HG03095 (cell line): ENCODE measurements around the gene EGLN3.
A peak's percentile ranks its signal among the peaks of the same experiment; 100 is the strongest.
"Not testable (repeated sequence)": the region's sequence is repeated elsewhere in the genome, so short reads cannot be mapped to it uniquely, and the experiment has no call there.

Experiments
- ATAC-seq: cut with Tn5 transposase; IDR thresholded peaks from one replicate; pipeline ENCODE4 v1.9.1; 2021; ENCODE audit warnings: moderate library complexity; ENCODE audit not compliant: unreplicated experiment

The EGLN3 gene

DNA sequence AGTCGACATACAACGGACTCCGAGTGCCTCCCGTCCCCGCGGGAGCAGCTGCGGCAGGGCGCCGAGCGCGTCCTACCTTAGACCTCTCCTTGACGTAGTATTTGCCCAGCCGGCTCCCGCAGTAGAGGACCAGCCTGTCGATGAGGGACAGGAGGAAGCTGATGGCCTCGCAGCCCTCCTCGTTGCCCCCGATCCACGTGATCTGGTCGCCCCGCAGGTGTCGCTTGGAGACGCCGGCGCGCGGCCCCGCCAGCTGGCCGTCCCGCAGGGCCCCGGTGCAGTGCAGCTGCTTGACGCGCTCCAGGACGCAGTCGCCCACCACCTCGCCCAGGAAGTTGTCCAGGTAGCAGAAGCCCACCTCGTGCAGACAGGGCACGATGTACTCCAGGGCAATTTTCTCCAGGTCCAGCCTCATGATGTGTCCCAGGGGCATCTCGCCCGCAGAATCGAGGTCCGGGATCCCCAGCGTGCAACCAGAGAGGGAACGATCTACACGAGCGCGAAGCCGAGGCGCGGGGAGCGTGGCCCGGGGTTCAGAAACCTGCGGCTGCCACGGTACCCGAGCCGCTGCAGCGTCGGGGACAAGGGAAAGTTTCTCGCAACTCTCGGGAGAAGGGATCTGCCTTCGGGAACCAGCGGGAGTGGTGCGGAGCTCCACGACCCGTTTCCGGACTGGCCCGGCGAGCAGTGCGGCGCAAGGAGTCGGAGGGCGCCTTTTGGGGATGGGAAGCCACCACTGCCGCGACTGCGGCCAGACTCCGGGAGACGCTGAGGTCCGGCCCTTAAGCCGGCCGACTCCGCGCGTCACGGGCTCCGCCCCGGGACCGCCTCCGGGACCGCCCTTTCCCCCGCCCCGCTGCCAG, at the start of gene EGLN3:
Gene EGLN3, minus strand, starts transcription at position 755 of the 863 bp plus-strand sequence. Its CDS starts 322 bp downstream, at position 433.
- peak; percentile 72 for ATAC-seq

DNA sequence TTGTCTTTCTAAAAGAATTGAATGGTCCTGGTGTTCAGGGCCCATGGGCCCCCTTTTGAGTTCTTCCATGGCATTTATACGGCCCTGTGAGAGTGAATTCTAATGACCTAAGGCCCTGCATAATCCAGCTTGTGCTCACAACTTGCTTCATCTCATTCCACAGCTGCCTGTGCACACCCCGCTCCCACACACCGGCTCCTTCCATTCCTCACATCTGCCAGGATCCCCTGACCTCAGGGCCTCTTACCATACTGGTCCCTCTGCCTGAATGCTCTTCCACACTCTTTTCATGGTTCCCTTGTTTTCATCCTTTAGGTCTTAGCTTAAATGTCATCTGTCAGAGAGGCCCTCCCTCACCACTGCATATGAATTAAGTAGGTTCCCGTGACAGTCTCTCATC, 49.5 kb upstream of the EGLN3 start:
- no peak for ATAC-seq

DNA sequence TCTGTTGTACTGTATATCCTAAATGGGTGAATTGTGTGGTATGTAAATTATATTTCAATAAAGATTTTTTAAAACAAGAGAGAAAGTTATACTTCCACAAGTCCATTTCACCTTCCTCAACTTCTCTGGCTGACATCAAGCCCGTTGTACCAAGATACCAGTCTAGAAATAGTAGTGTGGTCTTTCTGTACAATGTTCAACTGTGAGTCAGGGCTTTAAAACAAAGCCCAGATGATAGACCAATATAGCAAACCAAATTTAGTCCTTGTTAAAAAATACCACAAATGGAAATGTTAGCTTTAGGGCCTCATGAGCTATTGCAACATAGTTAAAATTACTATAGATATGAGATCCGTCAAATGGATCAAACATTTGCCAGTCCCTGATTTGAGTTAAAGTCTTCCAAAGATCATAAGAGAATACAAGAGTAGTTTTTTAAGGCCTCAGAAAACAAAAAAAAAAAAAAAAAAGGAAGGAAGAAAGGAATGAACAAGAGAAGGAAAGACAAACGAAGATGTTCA, 49.0 kb upstream of the EGLN3 start:
- ATAC-seq: no peak

DNA sequence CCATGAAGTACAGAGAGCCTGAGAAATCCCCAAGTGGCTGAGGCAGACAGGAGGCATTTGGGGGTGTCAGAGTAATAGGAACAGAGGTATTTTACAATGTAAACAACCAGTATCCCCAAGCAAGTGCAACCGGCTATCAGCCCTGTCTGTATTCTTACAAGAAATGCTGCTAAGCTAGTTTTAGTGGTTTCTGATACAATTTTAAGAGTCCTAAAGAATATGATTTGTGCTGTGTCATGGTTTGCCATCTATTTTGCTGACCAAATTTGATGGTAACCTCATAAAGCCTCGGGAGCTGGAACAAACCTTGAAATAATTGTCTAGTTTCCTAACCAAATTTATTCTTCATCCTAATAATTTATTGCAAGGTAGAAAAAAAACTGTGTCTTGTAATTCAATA, 46.7 kb upstream of the EGLN3 start:
- ATAC-seq: no peak

DNA sequence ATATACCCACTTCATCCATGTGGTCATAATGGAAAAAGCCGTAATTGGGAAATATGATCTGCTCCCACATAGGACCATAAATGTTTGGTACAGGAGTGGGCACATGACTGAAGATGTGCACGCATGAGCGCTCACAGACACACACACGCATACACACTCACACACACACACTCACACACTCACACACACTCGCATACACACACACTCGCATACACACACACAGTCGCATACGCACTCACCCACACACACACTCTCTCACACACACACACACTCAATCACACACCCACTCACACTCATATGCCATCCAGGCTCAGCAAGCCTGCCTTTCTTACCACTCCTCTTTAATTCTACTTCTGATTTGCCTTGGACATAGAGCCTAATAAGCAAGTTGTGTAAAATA, 45.6 kb upstream of the EGLN3 start:
- ATAC-seq: no peak

DNA sequence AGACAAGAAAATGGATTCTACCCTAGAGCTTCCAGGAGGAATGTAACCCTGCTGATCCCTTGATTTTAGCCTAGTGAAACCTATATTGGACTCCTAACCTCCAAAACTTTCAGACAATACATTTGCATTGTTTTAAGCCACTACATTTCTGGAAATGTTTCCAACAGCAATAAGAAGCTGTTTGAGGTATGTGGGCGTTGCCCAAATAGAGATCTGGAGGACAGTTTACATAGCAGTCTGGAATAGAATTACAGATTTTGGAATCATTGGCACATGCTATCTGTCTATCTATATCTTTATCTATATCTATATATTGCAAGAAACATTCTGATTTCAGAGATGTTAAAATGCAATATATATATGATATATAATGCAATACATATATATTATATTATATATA, 42.4 kb upstream of the EGLN3 start:
- ATAC-seq: no peak

DNA sequence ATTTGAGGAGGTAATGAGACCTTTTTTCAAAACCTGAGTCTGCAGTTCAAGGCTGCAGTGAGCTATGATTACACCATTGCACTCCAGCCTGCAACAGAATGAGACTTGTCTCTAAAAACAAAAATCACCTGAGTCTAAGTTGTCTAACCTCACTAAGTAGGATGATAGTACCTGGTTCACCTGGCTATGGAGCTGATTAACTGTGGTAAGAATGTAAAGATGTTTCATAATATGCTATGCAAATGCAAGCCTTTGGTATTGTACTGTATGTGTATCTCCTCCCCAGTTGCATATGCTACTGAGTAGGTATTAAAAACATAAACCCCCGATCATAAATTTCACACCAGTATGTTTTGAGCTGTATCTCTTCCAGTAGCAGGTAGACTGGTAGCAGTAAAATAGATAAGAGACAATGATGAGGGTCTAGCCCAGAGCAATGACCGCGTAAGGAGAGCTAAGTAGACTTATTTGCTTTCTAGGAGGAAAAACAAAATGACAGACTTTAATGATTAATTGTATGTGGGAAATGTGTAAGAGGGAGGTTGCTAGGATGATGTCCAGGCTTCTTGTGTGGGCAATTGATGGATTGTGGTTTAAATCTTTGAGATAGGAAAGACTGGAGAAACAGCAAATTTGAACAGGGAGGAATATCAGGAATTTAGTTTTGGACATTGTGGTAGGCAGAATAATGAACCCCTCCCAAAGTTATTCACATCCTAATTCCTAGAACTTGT, 41.6 kb upstream of the EGLN3 start:
- ATAC-seq: no peak

DNA sequence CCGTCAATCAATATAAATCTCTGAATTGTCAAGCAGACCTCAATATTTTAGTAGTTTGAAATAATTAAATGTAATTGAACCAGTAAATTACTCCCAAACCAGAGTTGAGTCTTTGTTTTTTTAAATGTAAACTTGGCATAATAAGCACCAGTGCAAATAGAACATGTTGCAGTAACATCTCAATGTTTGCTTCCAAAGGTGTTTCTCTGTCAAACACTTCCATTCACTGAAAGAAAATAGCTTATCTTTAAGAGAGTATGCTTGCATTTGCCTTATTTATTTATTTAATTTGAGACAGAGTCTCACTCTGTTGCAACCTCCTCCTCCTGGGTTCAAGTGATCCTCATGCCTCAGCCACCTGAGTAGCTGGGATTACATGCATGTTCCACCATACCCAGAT, 39.9 kb upstream of the EGLN3 start:
- ATAC-seq: no peak

DNA sequence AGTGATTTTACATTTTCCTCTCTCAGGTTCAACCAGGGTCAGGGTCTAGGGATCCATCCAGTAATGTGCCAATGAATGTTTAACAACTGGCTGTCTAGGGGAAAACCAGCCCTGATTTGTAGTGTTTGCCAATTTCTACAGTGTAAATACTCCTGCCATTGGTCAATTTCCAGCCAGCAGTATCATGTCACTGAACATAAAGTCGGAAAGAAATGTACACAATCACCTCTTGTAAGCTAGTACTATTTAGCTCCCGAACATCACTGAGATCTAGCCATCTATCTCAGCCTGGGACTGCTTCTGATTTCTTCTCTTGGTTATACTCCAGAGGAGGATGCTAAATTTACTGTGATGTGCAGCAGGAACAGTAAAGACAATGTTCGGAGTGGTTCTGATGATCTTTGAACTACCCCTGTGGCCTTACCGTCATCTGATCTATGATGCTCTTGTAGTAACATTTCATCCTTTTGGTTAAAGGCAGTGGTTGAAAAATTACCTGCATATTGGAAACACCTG, 36.7 kb upstream of the EGLN3 start:
- no peak for ATAC-seq

DNA sequence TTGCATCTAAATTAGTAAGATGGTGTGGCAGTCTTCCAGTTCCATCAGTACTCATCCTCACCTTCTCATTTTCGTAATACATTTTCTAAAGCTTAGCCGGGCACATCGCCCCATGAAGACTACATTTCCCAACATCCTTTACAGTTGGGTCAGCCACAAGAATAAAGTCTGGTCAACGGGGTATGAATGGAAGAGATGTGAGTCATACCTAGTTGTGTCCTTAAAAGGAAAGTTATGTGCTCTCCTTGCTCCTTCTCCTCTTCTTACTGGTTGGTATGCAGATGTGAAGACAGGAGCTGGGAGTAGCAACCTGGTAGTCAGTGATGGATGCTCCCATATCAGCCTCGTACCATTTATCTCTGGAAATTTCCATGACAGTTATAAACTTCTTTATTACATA, 35.9 kb upstream of the EGLN3 start:
- no peak for ATAC-seq

DNA sequence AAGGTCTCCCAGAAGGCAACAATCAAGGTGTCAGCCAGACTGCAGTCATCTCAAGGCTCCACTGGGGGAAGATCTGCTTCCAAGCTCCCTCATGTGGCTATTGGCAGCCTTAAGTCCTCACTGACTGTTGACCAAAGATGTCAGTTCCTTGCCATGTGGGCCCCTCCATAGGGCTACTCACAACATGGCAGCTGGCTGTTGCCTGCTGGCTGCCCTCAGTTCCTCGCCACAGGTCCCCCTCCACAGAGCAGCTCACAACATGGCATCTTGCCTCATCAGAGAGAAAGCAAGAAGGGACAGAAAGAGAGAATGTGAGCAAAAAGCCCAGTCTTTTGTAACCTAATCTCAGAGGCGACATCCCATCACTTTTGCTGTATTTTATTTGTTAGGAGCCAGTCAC, 34.4 kb upstream of the EGLN3 start:
- no peak for ATAC-seq

DNA sequence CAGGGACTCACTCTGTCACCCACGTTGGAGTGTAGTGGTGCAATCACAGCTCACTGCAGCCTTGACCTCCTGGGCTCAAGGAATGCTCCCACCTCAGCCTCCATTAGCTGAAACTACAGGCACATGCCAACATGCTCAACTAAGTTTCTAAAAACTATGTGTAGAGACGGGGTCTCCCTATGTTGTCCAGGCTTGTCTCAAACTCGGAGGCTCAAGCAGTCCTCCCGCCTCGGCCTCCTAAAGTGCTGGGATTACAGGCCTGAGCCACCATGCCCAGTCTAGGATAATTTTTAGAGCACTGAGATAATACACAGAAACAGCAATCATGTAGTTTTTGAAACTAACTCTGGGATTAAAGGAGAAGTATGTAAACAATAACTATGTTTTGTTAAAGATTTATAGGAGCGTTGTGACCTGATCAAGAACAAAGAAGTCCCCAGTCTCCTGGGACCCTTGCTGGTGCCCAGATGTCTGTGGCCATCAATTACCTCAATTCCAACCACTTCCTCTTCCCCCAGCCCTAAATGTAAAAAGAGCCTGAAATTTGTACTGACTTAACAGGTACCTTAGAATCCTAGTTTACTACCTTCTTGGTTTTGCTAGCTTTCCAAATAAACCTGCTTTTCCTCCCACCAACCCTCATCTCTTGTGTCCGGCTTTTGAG, 28.9 kb upstream of the EGLN3 start:
- peak; percentile 55 for ATAC-seq

DNA sequence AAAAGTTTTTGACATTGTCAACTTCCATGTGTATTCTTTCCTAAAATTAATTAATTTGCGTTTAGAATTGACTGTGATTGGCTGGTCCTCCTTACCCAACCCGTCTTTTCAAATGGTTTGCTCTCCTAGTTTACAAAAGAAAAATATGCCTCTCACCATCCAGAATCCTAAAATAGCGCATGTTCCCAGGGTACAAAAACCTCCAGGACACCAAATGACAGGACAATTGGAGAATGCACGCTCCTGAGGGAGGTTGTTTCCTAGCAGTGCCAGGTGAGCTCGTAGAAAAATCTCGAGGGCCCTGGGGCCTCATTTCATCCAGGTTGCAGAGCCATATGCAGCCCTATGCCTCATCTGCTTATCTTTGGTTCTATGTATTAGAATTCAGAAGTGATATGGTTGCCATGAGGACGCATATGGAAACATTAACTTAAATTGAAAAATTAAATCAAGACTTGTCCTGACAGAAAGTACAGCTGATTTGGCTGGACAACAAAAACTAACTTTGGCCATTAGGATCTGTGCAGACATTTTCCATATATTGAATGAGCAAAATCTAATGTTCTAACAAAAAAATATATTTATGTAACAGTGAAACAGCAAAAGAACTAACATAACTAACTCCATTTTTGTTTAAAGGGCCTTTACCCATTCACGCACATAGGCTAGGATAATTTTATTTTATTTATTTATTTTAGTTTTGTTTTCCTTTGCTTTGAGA, 28.2 kb upstream of the EGLN3 start:
- no peak for ATAC-seq

DNA sequence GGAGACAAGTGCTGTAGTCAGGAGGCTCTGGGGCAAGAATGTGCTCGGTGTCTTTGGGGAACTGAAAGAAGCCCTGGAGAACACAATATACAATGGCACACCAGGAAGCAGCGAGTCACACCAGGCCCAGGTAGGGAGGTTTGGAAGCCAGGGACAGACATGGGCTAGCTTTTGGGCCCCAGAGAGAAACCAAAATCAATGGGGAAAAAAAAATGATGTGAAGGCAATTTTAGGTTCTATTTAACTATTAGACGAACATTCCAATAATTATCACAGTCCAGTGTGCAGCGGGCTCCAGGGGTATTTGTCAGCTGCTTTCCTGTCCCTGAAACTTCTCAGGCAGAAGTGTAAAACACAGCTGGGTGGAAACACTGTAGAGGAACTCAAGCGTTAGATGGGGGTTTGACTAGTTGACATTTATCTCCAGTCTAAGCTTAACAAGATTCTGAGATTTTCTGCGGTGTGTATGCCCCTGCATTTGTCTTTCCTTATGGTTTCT, 21.8 kb upstream of the EGLN3 start:
- peak; percentile 90 for ATAC-seq

DNA sequence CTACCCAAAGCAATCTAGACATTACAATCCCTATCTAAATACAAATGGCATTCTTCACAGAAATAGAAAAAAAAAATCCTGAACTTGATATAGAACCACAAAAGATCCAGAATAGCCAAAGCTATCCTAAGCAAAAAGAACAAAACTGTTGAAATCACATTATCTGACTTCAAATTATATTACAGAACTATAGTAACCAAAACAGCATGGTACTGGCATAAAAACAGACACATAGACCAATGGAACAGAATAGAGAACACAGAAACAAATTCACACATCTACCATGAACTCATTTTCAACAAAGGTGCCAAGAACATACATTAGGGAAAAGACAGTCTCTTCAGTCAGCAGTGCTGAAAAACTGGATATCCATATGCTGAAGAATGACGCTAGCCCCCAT, 19.0 kb upstream of the EGLN3 start:
- not testable (repeated sequence) for ATAC-seq

DNA sequence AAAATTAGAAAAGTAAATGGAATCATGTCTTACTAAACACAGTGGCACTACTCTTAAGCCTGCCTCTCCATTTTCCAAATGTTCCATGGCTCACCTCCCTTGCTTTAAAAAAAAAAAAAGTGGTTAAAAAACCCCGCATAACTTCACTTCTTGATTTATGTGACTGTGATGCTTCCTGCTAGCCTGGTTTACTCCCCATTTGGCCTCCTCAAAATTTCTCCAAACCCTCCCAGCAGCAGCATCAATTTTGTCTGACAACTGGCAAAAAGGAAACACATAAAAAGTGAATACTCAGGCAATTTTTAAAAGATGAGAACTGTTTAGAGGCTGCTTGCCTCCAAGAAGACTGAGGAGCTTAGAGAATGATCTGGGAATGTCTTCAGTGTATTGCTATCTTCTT, 17.8 kb upstream of the EGLN3 start:
- no peak for ATAC-seq

DNA sequence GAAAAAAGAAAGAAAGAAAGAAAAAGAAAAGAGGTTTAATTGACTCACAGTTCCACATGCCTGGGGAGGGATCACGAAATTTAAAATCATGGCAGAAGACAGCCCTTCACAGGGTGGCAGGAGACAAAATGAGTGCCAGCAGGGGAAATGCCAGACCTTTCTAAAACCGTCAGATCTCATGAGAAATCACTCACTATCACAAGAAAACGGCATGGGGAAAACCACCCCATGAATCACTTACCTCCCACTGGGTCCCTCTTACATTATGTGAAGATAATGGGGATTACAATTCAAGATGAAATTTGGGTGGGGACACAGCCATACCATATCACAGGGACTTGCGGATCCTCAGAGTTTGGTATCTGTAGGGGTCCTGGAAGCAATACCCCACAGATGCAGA, 16.3 kb upstream of the EGLN3 start:
- ATAC-seq: no peak

DNA sequence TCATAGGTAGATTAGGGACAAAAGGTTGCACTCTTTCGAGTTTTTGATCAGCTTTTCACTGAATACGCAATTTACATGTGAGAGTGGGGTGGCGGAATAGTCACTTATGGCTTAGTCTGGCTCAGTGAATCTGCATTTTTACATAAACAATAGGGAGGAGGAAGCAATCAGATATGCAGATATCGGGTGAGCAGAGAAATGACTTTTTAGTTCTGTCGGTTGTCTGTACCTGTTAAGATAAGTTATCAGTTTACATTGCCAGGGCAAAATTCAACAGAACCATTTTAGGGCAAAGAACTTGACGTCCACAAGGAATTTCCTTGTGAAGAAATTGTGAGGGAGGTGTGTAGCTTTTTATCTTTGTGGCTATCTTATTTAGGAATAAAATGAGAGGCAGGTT, 15.4 kb upstream of the EGLN3 start:
- no peak for ATAC-seq

DNA sequence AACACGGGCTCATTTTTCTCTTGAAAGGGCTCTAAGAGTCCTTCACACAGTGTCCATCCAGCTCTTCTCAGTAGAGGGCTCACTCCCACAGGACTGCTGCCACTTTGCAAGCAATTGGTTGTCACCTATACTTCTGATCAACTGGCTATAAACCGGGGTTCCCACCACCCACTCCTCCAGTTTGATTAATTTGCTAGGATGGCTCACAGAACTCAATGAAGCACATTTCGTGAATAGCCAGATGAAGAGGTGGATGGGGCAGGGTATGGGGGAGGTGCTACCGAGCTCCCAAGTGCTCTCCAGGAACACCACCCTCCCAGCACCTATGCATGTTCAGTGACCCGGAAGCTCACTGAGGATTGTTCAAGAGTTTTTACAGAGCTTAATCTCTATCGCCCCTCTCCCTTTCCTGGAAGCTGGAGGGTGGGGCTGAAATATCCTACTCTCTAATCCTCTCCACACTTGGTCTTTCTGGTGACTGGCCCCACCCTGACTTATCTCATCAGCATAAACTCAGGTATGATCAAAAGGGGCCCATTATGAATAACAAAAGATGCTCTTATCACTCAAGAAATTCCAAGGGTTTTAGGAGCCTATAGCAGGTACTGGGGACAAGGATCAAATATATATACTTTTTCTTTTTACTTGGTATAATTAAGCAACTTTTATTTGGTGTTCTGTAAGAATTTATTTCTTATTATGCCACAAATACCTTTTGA, 13.9 kb upstream of the EGLN3 start:
- ATAC-seq: no peak

DNA sequence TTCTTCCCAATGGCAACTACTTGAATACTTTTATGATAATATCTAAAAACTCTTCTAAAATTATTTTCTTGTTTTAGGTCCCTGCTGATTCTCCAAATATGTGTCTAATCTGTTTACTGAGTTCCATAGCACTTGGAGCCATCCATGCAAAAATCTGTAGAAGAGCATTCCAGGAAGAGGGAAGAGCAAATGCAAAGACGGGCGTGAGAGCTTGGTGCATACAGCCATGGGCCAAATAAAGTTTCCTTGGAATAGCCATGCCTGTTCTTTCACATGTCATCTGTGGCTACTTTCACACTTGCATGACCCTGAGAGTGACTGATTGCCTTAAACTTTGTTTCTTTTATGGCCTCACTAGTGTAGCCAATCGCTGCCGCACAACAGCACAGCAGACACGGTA, 13.0 kb upstream of the EGLN3 start:
- ATAC-seq: no peak
